GM12878 (cell line): ENCODE results near the gene NR6A1. TPM values are rescaled to one million over a fixed set of nuclear protein-coding genes. Genes with fewer than 3 reads are reported as not detected.

Source experiments
- ATAC-seq: fragments of 200-7000 bp; cut with Tn5 transposase; 3 replicates; pipeline ENCODE4 v1.9.1; 2020; ENCODE audit warnings: mild to moderate bottlenecking, moderate library complexity
- BruUV-seq: library from RNA; stranded (reverse); fragments of 400-500 nt; replicated peaks from 2 replicates; lab custom pipeline; 2021; lab: Mats Ljungman, UMichigan
- CTCF ChIA-PET: fragments of 300-600 bp; sonication (Branson Sonifier 250); formaldehyde crosslinking; extraction: SDS; loops from one replicate; lab custom pipeline; 2021; ENCODE audit warnings: inconsistent platforms; lab: Yijun Ruan, JAX
- POLR2A ChIA-PET: fragments of 350-600 bp; formaldehyde crosslinking; extraction: SDS; loops from one replicate; lab custom pipeline; 2021; ENCODE audit warnings: inconsistent platforms; lab: Charles Lee
- RAD21 ChIA-PET: fragments of 300-600 bp; sonication (Branson Sonifier 250); formaldehyde crosslinking; loops from one replicate; lab custom pipeline; 2023; ENCODE audit warnings: antibody characterized with exemption; ENCODE audit not compliant: unreplicated experiment; lab: Charles Lee
- SMC1A ChIA-PET: fragments of 300-600 bp; sonication (Branson Sonifier 250); formaldehyde crosslinking; loops from one replicate; lab custom pipeline; 2023; ENCODE audit not compliant: unreplicated experiment, uncharacterized antibody; lab: Charles Lee
- DNase-seq: peaks from one replicate; pipeline ENCODE4 v3.0.0-alpha.2; 2011; ENCODE audit warnings: low read depth, low spot score
- FAIRE-seq: peaks from 3 replicates; lab custom pipeline; 2011; peaks lifted over from hg19 to GRCh38; lab: Jason Lieb, UNC
- H2AFZ ChIP-seq: 2 replicates; pipeline ENCODE4 v1.6.0; 2011; ENCODE audit warnings: low read depth, low read length, control low read depth; ENCODE audit not compliant: control insufficient read depth
- H3K27ac ChIP-seq: 2 replicates; pipeline ENCODE4 v1.5.1; 2011; ENCODE audit warnings: control low read depth; ENCODE audit not compliant: control insufficient read depth, insufficient read depth
- H3K27me3 ChIP-seq, 2 experiments: replicated peaks in 1 of 2; 2 replicates each; pipeline versions ENCODE4 v1.6.0 to v1.6.1; 2011; ENCODE audit warnings: low read length in 1 of 2; ENCODE audit not compliant: control insufficient read depth in 2 of 2, insufficient read depth in 2 of 2
- H3K36me3 ChIP-seq, 2 experiments: 2 replicates each; pipeline ENCODE4 v1.5.1; 2011; ENCODE audit warnings: low read length in 1 of 2; ENCODE audit not compliant: control insufficient read depth in 2 of 2, insufficient read depth in 2 of 2
- H3K4me1 ChIP-seq: 2 replicates; pipeline ENCODE4 v1.6.1; 2011; ENCODE audit warnings: mild to moderate bottlenecking, low read length, moderate library complexity, mixed read lengths; ENCODE audit not compliant: control insufficient read depth, insufficient read depth
- H3K4me2 ChIP-seq: 2 replicates; pipeline ENCODE4 v1.6.0; 2011; ENCODE audit warnings: control low read depth; ENCODE audit not compliant: control insufficient read depth, insufficient read depth
- H3K4me3 ChIP-seq: fragments of 200-600 bp; sonication (generic); 2 replicates; pipeline ENCODE4 v1.5.1; 2016
- H3K79me2 ChIP-seq: 2 replicates; pipeline ENCODE4 v1.6.0; 2011; ENCODE audit warnings: low read length; ENCODE audit not compliant: control insufficient read depth, insufficient read depth
- H3K9ac ChIP-seq: 2 replicates; pipeline ENCODE4 v1.8.0; 2011; ENCODE audit warnings: low read length, control low read depth, mixed read lengths; ENCODE audit not compliant: control insufficient read depth, insufficient read depth
- H3K9me3 ChIP-seq: replicated peaks from 3 replicates; pipeline ENCODE4 v1.5.1; 2011; ENCODE audit warnings: mild to moderate bottlenecking, low read length; ENCODE audit not compliant: control insufficient read depth, insufficient read depth
- H4K20me1 ChIP-seq: 2 replicates; pipeline ENCODE4 v1.6.0; 2011; ENCODE audit not compliant: control insufficient read depth, insufficient read depth
- ATF3 ChIP-seq: IDR thresholded peaks from 2 replicates; pipeline ENCODE4 v1.6.1; 2011; ENCODE audit warnings: low read depth, mild to moderate bottlenecking, low read length, moderate library complexity, borderline replicate concordance; ENCODE audit errors: extremely low read depth
- BCL3 ChIP-seq: IDR thresholded peaks from 2 replicates; pipeline ENCODE4 v1.6.1; 2011; ENCODE audit warnings: borderline replicate concordance, low read depth, mild to moderate bottlenecking, moderate library complexity, low read length; ENCODE audit not compliant: insufficient read depth, poor library complexity, severe bottlenecking
- CREB1 ChIP-seq: IDR thresholded peaks from 2 replicates; pipeline ENCODE4 v1.6.1; 2012; ENCODE audit warnings: low read depth, mild to moderate bottlenecking, inconsistent platforms
- CTCF ChIP-seq, 3 experiments: IDR thresholded peaks in 2 of 3; conservative IDR thresholded peaks in 1 of 3; 2 replicates each; pipeline ENCODE4 v1.5.1; 2011; ENCODE audit warnings: low read depth in 3 of 3, low read length in 3 of 3, mild to moderate bottlenecking in 3 of 3, control low read depth in 2 of 3, moderate library complexity in 2 of 3, inconsistent platforms in 1 of 3, mixed read lengths in 1 of 3; ENCODE audit not compliant: control insufficient read depth in 2 of 3, insufficient read depth in 1 of 3; ENCODE audit errors: extremely low read depth in 1 of 3
- E2F4 ChIP-seq: IDR thresholded peaks from 2 replicates; pipeline ENCODE4 v1.6.1; 2012; ENCODE audit warnings: low read depth, low read length, improper control_type of control experiment
- MTA3 ChIP-seq: IDR thresholded peaks from 2 replicates; pipeline ENCODE4 v1.6.1; 2012; ENCODE audit warnings: low read length, inconsistent platforms, borderline replicate concordance
- SMAD5 ChIP-seq: IDR thresholded peaks from 2 replicates; pipeline ENCODE4 v1.6.1; 2016; ENCODE audit warnings: antibody characterized with exemption, low read depth
- STAT3 ChIP-seq: IDR thresholded peaks from 2 replicates; pipeline ENCODE4 v1.6.1; 2011; ENCODE audit warnings: low read depth, low read length, improper control_type of control experiment
- WGBS: methylation state at CpG from one replicate; pipeline ENCODE4 v1.1.6; 2016; ENCODE audit warnings: low lambda C conversion rate; ENCODE audit not compliant: insufficient replicate concordance, insufficient coverage; ENCODE audit errors: missing lambda C conversion rate; 5-methylcytosine and 5-hydroxymethylcytosine counted together
- in situ Hi-C: fragments of 300-500 bp; cut with MboI; formaldehyde crosslinking; loops from 9 replicates; pipeline ENCODE4 v1.14.3; 2018; ENCODE audit warnings: mixed read lengths
- intact Hi-C: fragments of 100-400 bp; cut with micrococcal nuclease; formaldehyde crosslinking; loops from one replicate; pipeline ENCODE4 v1.14.2; 2022; ENCODE audit not compliant: unreplicated experiment
- polyA plus RNA-seq, 11 experiments: library from polyadenylated mRNA; depleted of rRNA in 4 of 11; unstranded in 6 of 11; stranded (reverse) in 5 of 11; fragments of >200 nt; fragmentation: Nextera tagmentation in 4 of 11; fragmentation: Illumina TruSeq in 1 of 11; extraction: Ambion mirVana in 4 of 11; extraction: Trizol in 1 of 11; gene quantifications; 1 replicate in 1 of 11; 2 replicates in 10 of 11; pipeline versions ENCODE4 v1.2.1 to v1.2.3, GENCODE V29; 2011 to 2016; ENCODE audit warnings: inconsistent platforms in 2 of 11, missing spikeins in 2 of 11, low read depth in 1 of 11
- total RNA-seq, 4 experiments: library from RNA; depleted of rRNA in 3 of 4; stranded (reverse); fragments of >200 nt in 3 of 4; fragmentation: Illumina TruSeq in 1 of 4; extraction: Trizol in 1 of 4; gene quantifications; 2 replicates each; pipeline versions ENCODE4 v1.2.1 to v1.2.3, GENCODE V29; 2013 to 2021

The NR6A1 gene
- total and polyA plus RNA-seq, 10 of the 15 experiments (the other 5 are each of a cell fraction or from before 2014, with no cell fraction given), result 1.2 to 9.2 (median 4.6) TPM

GRCh38 chr9:124552273-124552605 lies 218.9 kb downstream of the NR6A1 start:
- no peaks in the 10 kb centered on the region for H3K79me2 ChIP-seq
- FAIRE-seq (no peak), DNase-seq (no peak), ATAC-seq (no peak)
- WGBS, result 98% methylated on average over 2 of the region's 2 CpGs
- no peak for TF ChIP-seq SMAD5
- no peak for TF ChIP-seq MTA3
- TF ChIP-seq CREB1, result no peak
- no peak for TF ChIP-seq E2F4
- no peak for TF ChIP-seq ATF3
- no peak for TF ChIP-seq CTCF (IDR thresholded peaks at IDR 0.05 in 2 of 3, conservative IDR thresholded peaks at IDR 0.05 in 1 of 3; ENCODE audit: control insufficient read depth in 2 of 3, extremely low read depth in 1 of 3, insufficient read depth in 1 of 3, low read depth in 3 of 3, low read length in 3 of 3)
- TF ChIP-seq BCL3, result no peak
- no peak for TF ChIP-seq STAT3
- SMC1A ChIA-PET, result interaction anchor here (1.2 to 3.3 kb wide), 12 partner anchors 10 to 213 kb away, joined by 3 to 20 read pairs (median 4); no protein-coding TSS in a partner anchor
- no peak overlapping the region for H3K27ac ChIP-seq
- no peaks in the 10 kb centered on the region for H3K36me3 ChIP-seq
- intact Hi-C loops (loop anchor here (5.0 kb wide), 1 partner anchor 160 kb away; no protein-coding TSS in a partner anchor), in situ Hi-C loops (no loop called here)
- POLR2A ChIA-PET, result no interaction called here
- no peak overlapping the region for H3K4me2 ChIP-seq
- H3K27me3 ChIP-seq, result no peaks in the 10 kb centered on the region
- CTCF ChIA-PET, result interaction anchor here (0.5 to 4.6 kb wide), 19 partner anchors 10 to 1198 kb away, joined by 3 to 39 read pairs (median 4); no protein-coding TSS in a partner anchor
- H3K4me3 ChIP-seq, result no peak overlapping the region
- H3K9ac ChIP-seq, result no peak overlapping the region
- H3K9me3 ChIP-seq, result no peaks in the 10 kb centered on the region
- RAD21 ChIA-PET, result interaction anchor here (1.0 to 3.4 kb wide), 7 partner anchors 13 to 161 kb away, joined by 3 to 23 read pairs (median 5); no protein-coding TSS in a partner anchor
- H4K20me1 ChIP-seq, result no peaks in the 10 kb centered on the region
- no TSS peak for BruUV-seq
- no peak overlapping the region for H2AFZ ChIP-seq
- no peaks in the 10 kb centered on the region for H3K4me1 ChIP-seq
